ENCODE results near the gene GALNT1.

- TF ChIP-seq CTCF (IDR thresholded peaks at IDR 0.05): no peak
- no peak for TF ChIP-seq EZH2phosphoT487 (IDR thresholded peaks at IDR 0.05)
- TF ChIP-seq EZH2 (IDR thresholded peaks at IDR 0.05): no peak
Observed at GRCh38 chr18:35639296-35639695, 57.8 kb downstream of the GALNT1 start.
